GM13976 (cell line): ENCODE measurements around the gene ERGIC3.
"Not testable (repeated sequence)": the region's sequence is repeated elsewhere in the genome, so short reads cannot be mapped to it uniquely, and the experiment has no call there.

Experiments used
- DNase-seq: peaks from one replicate; pipeline ENCODE4 v3.0.0; 2012; ENCODE audit warnings: low spot score
- CTCF ChIP-seq: IDR thresholded peaks from 2 replicates; pipeline ENCODE4 v1.5.1; 2012; ENCODE audit warnings: borderline replicate concordance, mild to moderate bottlenecking; ENCODE audit not compliant: insufficient read depth; ENCODE audit errors: extremely low read depth, missing control alignments, control extremely low read depth
- in situ Hi-C: fragments of 300-500 bp; cut with MboI; formaldehyde crosslinking; loops from one replicate; pipeline ENCODE4 v1.12.0; 2022; ENCODE audit warnings: low sequenced_read_pairs, mixed read lengths, inconsistent platforms; ENCODE audit not compliant: unreplicated experiment

Gene ERGIC3

DNA sequence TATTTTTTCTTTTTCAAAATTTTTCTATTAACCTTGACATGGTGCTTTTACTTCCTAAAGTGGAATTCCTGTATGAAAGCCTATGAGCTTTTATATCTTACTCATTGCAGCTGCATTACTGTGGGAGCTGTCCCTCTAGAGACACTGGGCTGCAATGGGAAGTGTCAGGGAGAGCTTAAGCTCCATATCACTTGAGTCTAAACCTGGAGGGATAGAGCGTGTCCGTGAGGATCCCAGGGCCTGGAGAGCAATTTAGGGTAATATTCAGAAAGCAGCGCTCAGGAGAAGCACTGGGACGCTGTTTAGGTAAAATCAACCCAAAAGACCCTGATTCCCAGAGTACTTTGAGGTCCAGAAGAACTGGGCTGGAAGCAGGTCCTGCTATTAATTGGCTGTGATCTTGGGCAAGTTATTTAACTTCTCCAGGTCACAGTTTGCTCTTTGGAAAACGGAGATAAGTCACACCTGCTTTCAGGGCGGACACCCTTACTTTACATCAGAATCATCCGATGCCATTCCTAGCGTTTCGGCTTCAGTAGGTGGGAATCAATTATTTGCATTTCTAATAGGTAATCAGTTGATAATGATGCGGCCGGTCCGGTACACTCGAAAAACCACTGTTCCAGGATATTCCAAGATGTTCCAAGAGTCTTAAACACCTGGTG is 628 bp upstream of the ERGIC3 start:
- TF ChIP-seq CTCF = no peak
- in situ Hi-C loops = no loop called here
- no peak for DNase-seq

DNA sequence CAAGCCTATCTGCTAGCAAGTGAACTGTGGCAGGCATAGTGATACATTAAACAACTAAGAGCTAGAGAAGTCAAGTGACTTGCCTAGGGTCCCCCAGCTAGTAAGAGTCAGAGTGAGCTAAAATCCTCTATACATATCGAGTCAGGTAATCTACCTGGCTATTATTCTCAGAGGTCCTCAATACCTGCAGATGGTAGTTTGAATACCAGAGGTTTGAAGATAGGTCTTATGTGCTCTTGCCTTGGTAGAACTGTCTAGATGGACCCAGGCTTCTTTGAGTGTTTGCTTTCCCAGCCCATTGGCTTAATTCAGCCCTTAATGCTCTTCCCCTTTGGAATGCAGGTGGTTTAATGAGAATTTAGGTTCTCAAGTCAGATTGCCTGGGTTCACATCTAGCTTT is 1.1 kb downstream of the ERGIC3 start:
- in situ Hi-C loops = no loop called here
- no peak for TF ChIP-seq CTCF
- no peak for DNase-seq

GRCh38 chr20:35544436-35544835 is 2.6 kb downstream of the ERGIC3 start:
- in situ Hi-C loops = no loop called here
- TF ChIP-seq CTCF = no peak
- no peak for DNase-seq

- DNase-seq, in situ Hi-C loops: not testable (repeated sequence)
These were observed 3.1 kb downstream of the ERGIC3 start for GRCh38 chr20:35544941-35545340.

GRCh38 chr20:35546127-35546526 is 4.2 kb downstream of the ERGIC3 start:
- TF ChIP-seq CTCF = no peak
- DNase-seq = no peak
- in situ Hi-C loops = no loop called here

DNA sequence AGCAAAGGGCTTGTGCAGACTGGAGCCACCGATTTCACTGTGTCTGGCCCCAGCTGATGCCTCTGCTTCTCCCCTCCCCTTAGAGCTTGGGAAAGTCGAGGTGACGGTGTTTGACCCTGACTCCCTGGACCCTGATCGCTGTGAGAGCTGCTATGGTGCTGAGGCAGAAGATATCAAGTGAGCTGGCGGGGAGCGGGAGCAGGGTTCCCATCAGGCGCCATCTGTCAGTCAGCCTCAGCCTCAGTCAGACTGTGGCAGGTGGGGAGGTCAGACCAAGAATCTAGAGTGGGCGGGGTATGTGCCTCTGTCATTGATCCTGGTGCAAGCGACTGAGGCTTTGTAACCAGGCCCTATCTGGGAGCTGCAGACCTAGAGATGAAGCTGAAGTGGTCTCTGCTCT is 5.5 kb downstream of the ERGIC3 start:
- TF ChIP-seq CTCF = no peak
- in situ Hi-C loops = no loop called here
- no peak for DNase-seq

GRCh38 chr20:35551503-35551902 is 9.6 kb downstream of the ERGIC3 start:
- DNase-seq = no peak
- in situ Hi-C loops = no loop called here
- TF ChIP-seq CTCF = no peak
